Measurements from ENCODE around the gene ZNF225. TPM values are rescaled to one million over a fixed set of nuclear protein-coding genes. Genes with fewer than 3 reads are reported as not detected.
A peak's percentile ranks its signal among the peaks of the same experiment; 100 is the strongest.

The ZNF225 gene
- total and polyA plus RNA-seq, 4 donors: 1.4 to 9.8 (median 2.5) TPM

DNA sequence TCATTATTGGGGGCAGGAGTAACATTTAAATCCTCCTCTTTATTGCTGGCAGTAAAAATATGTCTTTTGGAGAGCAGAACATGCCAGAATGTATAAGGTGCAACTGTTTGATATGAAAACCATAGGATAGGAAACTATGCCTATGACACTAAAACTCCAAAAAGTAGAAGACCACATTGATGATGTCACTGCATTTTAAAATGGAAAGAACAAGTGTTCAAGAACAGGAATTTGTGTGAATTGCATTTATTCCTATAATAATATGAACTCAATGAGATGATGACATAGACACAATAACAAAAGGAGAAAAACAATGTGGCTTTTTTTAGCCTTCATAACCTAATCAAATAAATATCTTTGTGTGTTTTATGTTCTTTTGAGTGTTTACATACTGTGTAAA, 3.7 kb upstream of the ZNF225 start:
- peaks cover 15 to 31% (median 21%) of the 10 kb centered on the region in 4 donors for H3K9me3 ChIP-seq (ENCODE audit: control insufficient read depth in 4 of 4, insufficient read depth in 3 of 4, low read length in 3 of 4)
- peaks cover 10 to 35% (median 27%) of the 10 kb centered on the region in 4 donors for H3K36me3 ChIP-seq (ENCODE audit: control insufficient read depth in 4 of 4, insufficient read depth in 4 of 4, low read length in 4 of 4)
- TF ChIP-seq, protein P1, sequence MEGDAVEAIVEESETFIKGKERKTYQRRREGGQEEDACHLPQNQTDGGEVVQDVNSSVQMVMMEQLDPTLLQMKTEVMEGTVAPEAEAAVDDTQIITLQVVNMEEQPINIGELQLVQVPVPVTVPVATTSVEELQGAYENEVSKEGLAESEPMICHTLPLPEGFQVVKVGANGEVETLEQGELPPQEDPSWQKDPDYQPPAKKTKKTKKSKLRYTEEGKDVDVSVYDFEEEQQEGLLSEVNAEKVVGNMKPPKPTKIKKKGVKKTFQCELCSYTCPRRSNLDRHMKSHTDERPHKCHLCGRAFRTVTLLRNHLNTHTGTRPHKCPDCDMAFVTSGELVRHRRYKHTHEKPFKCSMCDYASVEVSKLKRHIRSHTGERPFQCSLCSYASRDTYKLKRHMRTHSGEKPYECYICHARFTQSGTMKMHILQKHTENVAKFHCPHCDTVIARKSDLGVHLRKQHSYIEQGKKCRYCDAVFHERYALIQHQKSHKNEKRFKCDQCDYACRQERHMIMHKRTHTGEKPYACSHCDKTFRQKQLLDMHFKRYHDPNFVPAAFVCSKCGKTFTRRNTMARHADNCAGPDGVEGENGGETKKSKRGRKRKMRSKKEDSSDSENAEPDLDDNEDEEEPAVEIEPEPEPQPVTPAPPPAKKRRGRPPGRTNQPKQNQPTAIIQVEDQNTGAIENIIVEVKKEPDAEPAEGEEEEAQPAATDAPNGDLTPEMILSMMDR (IDR thresholded peaks at IDR 0.05; ENCODE audit: control extremely low read depth, extremely low read depth): no peak

DNA sequence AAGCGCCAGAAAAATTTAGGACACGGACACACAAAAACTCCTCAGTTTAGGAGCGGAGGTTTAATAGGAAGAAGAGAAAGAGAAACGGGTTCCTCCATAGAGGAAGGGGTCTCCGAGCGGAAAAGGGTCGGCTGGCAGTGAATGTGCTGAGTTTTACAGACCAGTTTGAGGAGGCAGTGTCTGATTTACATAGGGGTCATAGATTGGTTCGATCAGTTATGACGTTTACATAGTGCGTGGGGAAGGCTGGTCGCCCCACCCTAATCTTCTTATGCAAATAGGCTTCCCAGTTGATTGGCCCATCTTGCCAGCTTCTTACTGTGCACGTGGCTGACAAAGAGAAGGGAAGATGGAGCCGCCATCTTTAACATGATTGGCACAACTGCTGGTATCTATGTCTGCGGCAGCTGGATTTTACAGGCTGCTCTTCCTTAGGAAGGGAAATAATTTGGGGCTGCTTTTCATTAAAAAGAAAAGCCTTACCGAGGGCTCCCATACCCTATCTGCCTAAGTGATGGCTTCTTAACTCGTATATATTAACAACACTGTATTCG, 1.2 kb upstream of the ZNF225 start:
- no peak overlapping the region for H3K4me3 ChIP-seq
- peaks cover 0 to 7% (median 1%) of the 10 kb centered on the region in 5 donors for H3K4me1 ChIP-seq (ENCODE audit: control insufficient read depth in 5 of 5, insufficient read depth in 5 of 5, low read length in 5 of 5)
- DNase-seq (peak; percentile 74 to 83 (median 82)), ATAC-seq (ENCODE audit: insufficient read depth, low FRiP score) (no peak)
- H3K27me3 ChIP-seq (ENCODE audit: control insufficient read depth in 3 of 3, insufficient read depth in 3 of 3, low read length in 2 of 3): no peaks in the 10 kb centered on the region
- no peak overlapping the region for H3K27ac ChIP-seq (ENCODE audit: low read depth in 1 of 2, low read length in 1 of 2)
- peaks cover 4 to 16% (median 12%) of the 10 kb centered on the region in 4 donors for H3K9me3 ChIP-seq (ENCODE audit: control insufficient read depth in 4 of 4, insufficient read depth in 3 of 4, low read length in 3 of 4)
- H3K36me3 ChIP-seq (ENCODE audit: control insufficient read depth in 4 of 4, insufficient read depth in 4 of 4, low read length in 4 of 4): peaks cover 8 to 23% (median 17%) of the 10 kb centered on the region in 4 donors
- TF ChIP-seq, protein P1 (IDR thresholded peaks at IDR 0.05; ENCODE audit: control extremely low read depth, extremely low read depth): no peak
- H3K9ac ChIP-seq (ENCODE audit: insufficient read depth in 1 of 2, low read length in 2 of 2): no peak overlapping the region
- 20 to 26% methylated on average over 17 of the region's 17 CpGs for WGBS, 2 donors

More for the DNA sequence above, 3.7 kb upstream of the ZNF225 start:
- no peaks in the 10 kb centered on the region for H3K27me3 ChIP-seq (ENCODE audit: control insufficient read depth in 3 of 3, insufficient read depth in 3 of 3, low read length in 2 of 3)
- H3K27ac ChIP-seq (ENCODE audit: low read depth in 1 of 2, low read length in 1 of 2): no peak overlapping the region
- no peak overlapping the region for H3K4me3 ChIP-seq
- H3K9ac ChIP-seq (ENCODE audit: insufficient read depth in 1 of 2, low read length in 2 of 2): no peak overlapping the region
- peaks cover 0 to 6% (median 1%) of the 10 kb centered on the region in 5 donors for H3K4me1 ChIP-seq (ENCODE audit: control insufficient read depth in 5 of 5, insufficient read depth in 5 of 5, low read length in 5 of 5)
- ATAC-seq (ENCODE audit: insufficient read depth, low FRiP score) (no peak), DNase-seq (no peak)

GRCh38 chr19:44112802-44113137, 429 bp upstream of the ZNF225 start:
- H3K27ac ChIP-seq (ENCODE audit: low read depth in 1 of 2, low read length in 1 of 2): peak overlapping the region; percentile 52 to 56
- TF ChIP-seq, protein P1 (IDR thresholded peaks at IDR 0.05; ENCODE audit: control extremely low read depth, extremely low read depth): no peak
- DNase-seq (no peak), ATAC-seq (ENCODE audit: insufficient read depth, low FRiP score) (no peak)
- H3K9ac ChIP-seq (ENCODE audit: insufficient read depth in 1 of 2, low read length in 2 of 2): peak overlapping the region in 1 of 2 donors; percentile 83
- H3K27me3 ChIP-seq (ENCODE audit: control insufficient read depth in 3 of 3, insufficient read depth in 3 of 3, low read length in 2 of 3): no peaks in the 10 kb centered on the region
- H3K4me1 ChIP-seq (ENCODE audit: control insufficient read depth in 5 of 5, insufficient read depth in 5 of 5, low read length in 5 of 5): peaks cover 0 to 7% (median 1%) of the 10 kb centered on the region in 5 donors
- peak overlapping the region; percentile 77 for H3K4me3 ChIP-seq
- WGBS, 2 donors: 0% methylated on average over 11 of the region's 11 CpGs
- peaks cover 8 to 20% (median 10%) of the 10 kb centered on the region in 4 donors for H3K36me3 ChIP-seq (ENCODE audit: control insufficient read depth in 4 of 4, insufficient read depth in 4 of 4, low read length in 4 of 4)
- peaks cover 0 to 9% (median 6%) of the 10 kb centered on the region in 4 donors for H3K9me3 ChIP-seq (ENCODE audit: control insufficient read depth in 4 of 4, insufficient read depth in 3 of 4, low read length in 3 of 4)
